Karpas-422 (cell line): ENCODE data around the gene DUS4L. TPM values are rescaled to one million over a fixed set of nuclear protein-coding genes. Genes with fewer than 3 reads are reported as not detected.

ENCODE experiments used
- DNase-seq: peaks from one replicate; pipeline ENCODE4 v3.0.0-alpha.2; 2015
- H2AFZ ChIP-seq: fragments of 200-600 bp; sonication (generic); 2 replicates; pipeline ENCODE4 v1.6.1; 2014; ENCODE audit warnings: antibody characterized with exemption, low read length, mixed read lengths
- H3K27ac ChIP-seq: fragments of 200-600 bp; sonication (generic); 2 replicates; pipeline ENCODE4 v1.5.1; 2014; ENCODE audit warnings: mild to moderate bottlenecking, low read length, moderate library complexity
- H3K27me3 ChIP-seq: fragments of 200-600 bp; sonication (generic); 2 replicates; pipeline ENCODE4 v1.6.1; 2014; ENCODE audit warnings: low read length, mixed read lengths
- H3K36me3 ChIP-seq: fragments of 200-600 bp; sonication (generic); 2 replicates; pipeline ENCODE4 v1.6.1; 2014; ENCODE audit warnings: low read length, mixed read lengths; ENCODE audit not compliant: insufficient read depth
- H3K4me1 ChIP-seq: fragments of 200-600 bp; sonication (generic); 2 replicates; pipeline ENCODE4 v1.6.1; 2014; ENCODE audit warnings: mild to moderate bottlenecking, low read length, mixed read lengths
- H3K4me2 ChIP-seq: fragments of 200-600 bp; sonication (generic); 2 replicates; pipeline ENCODE4 v1.6.1; 2014; ENCODE audit warnings: low read length, low read depth, mild to moderate bottlenecking; ENCODE audit not compliant: poor library complexity, severe bottlenecking
- H3K4me3 ChIP-seq: fragments of 200-600 bp; sonication (generic); 2 replicates; pipeline ENCODE4 v1.5.1; 2014; ENCODE audit warnings: mild to moderate bottlenecking, antibody characterized with exemption, low read length, mixed read lengths
- H3K79me2 ChIP-seq: fragments of 200-600 bp; sonication (generic); 2 replicates; pipeline ENCODE4 v1.6.1; 2014; ENCODE audit warnings: mild to moderate bottlenecking, low read length, mixed read lengths
- H3K9ac ChIP-seq: fragments of 200-600 bp; sonication (generic); 2 replicates; pipeline ENCODE4 v1.6.0; 2014; ENCODE audit warnings: low read length
- H3K9me2 ChIP-seq: fragments of 200-600 bp; sonication (generic), shearing (Covaris generic); replicated peaks from 2 replicates; pipeline ENCODE4 v1.6.0; 2014; ENCODE audit warnings: mild to moderate bottlenecking, low read length, moderate library complexity; ENCODE audit not compliant: insufficient read depth
- H3K9me3 ChIP-seq: fragments of 300-700, 200-600 bp; sonication (generic); 2 replicates; pipeline ENCODE4 v1.6.1; 2014; ENCODE audit warnings: low read length, mixed read lengths
- H4K20me1 ChIP-seq: fragments of 200-600 bp; sonication (generic); 2 replicates; pipeline ENCODE4 v1.6.1; 2014; ENCODE audit warnings: mild to moderate bottlenecking, antibody characterized with exemption, low read length, low read depth; ENCODE audit not compliant: insufficient read depth
- total RNA-seq: library from RNA; depleted of rRNA; stranded (reverse); fragments of >200 nt; shearing (Covaris generic); gene quantifications from 2 replicates; pipeline ENCODE4 v1.2.3, GENCODE V29; 2014; ENCODE audit warnings: low replicate concordance

DUS4L gene
- total RNA-seq, 1 experiment from 2014 or later = 26.5 TPM

- DNase-seq = no peak
- H3K27me3 ChIP-seq = no peaks in the 10 kb centered on the region
- H3K4me2 ChIP-seq = no peak overlapping the region
- H3K79me2 ChIP-seq = peaks cover 54% of the 10 kb centered on the region
- no peak overlapping the region for H3K9ac ChIP-seq
- H3K4me1 ChIP-seq = no peaks in the 10 kb centered on the region
- no peak overlapping the region for H2AFZ ChIP-seq
- no peaks in the 10 kb centered on the region for H4K20me1 ChIP-seq
- peaks cover 11% of the 10 kb centered on the region for H3K9me3 ChIP-seq
- peaks cover 51% of the 10 kb centered on the region for H3K36me3 ChIP-seq
- H3K4me3 ChIP-seq = no peak overlapping the region
- H3K27ac ChIP-seq = no peak overlapping the region
- H3K9me2 ChIP-seq = no peaks in the 10 kb centered on the region
These were observed 20.3 kb upstream of the DUS4L start for GRCh38 chr7:107543338-107543993.

- DNase-seq = no peak
- peaks cover 50% of the 10 kb centered on the region for H3K36me3 ChIP-seq
These were observed 18.8 kb upstream of the DUS4L start for GRCh38 chr7:107544848-107545591.

GRCh38 chr7:107551936-107552335, 11.8 kb upstream of the DUS4L start:
- no peak for DNase-seq
- H3K79me2 ChIP-seq = peaks cover 67% of the 10 kb centered on the region
- H3K4me1 ChIP-seq = no peaks in the 10 kb centered on the region
- no peak overlapping the region for H3K9ac ChIP-seq
- H3K36me3 ChIP-seq = peaks cover 60% of the 10 kb centered on the region
- no peaks in the 10 kb centered on the region for H3K9me2 ChIP-seq
- H4K20me1 ChIP-seq = no peaks in the 10 kb centered on the region
- H3K4me3 ChIP-seq = no peak overlapping the region
- H3K4me2 ChIP-seq = no peak overlapping the region
- no peak overlapping the region for H3K27ac ChIP-seq
- no peaks in the 10 kb centered on the region for H3K27me3 ChIP-seq
- H3K9me3 ChIP-seq = no peaks in the 10 kb centered on the region
- H2AFZ ChIP-seq = no peak overlapping the region

More at GRCh38 chr7:107544848-107545591, 18.8 kb upstream of the DUS4L start:
- Histone ChIP-seq H3K9me2 (no peaks in the 10 kb centered on the region), H3K27ac (no peak overlapping the region), H3K27me3 (no peaks in the 10 kb centered on the region), H3K79me2 (peaks cover 50% of the 10 kb centered on the region), H3K4me3 (no peak overlapping the region), H3K4me2 (no peak overlapping the region), H2AFZ (no peak overlapping the region), H4K20me1 (no peaks in the 10 kb centered on the region), H3K4me1 (no peaks in the 10 kb centered on the region), H3K9me3 (peaks cover 11% of the 10 kb centered on the region), H3K9ac (no peak overlapping the region)

- Histone ChIP-seq H3K79me2 (peaks cover 85% of the 10 kb centered on the region), H3K4me2 (no peak overlapping the region), H3K9me3 (no peaks in the 10 kb centered on the region), H3K4me3 (no peak overlapping the region), H2AFZ (no peak overlapping the region), H3K27ac (no peak overlapping the region), H3K27me3 (no peaks in the 10 kb centered on the region), H3K9me2 (no peaks in the 10 kb centered on the region), H3K36me3 (peaks cover 50% of the 10 kb centered on the region), H3K4me1 (peaks cover 12% of the 10 kb centered on the region), H4K20me1 (no peaks in the 10 kb centered on the region), H3K9ac (no peak overlapping the region)
- no peak for DNase-seq
These were observed 7.9 kb upstream of the DUS4L start for GRCh38 chr7:107555893-107556292.

GRCh38 chr7:107559864-107560263, 3.9 kb upstream of the DUS4L start:
- no peak overlapping the region for H3K9ac ChIP-seq
- no peaks in the 10 kb centered on the region for H3K27me3 ChIP-seq
- H3K27ac ChIP-seq = no peak overlapping the region
- no peaks in the 10 kb centered on the region for H4K20me1 ChIP-seq
- peaks cover 87% of the 10 kb centered on the region for H3K79me2 ChIP-seq
- H3K9me2 ChIP-seq = no peaks in the 10 kb centered on the region
- peaks cover 38% of the 10 kb centered on the region for H3K4me1 ChIP-seq
- peaks cover 23% of the 10 kb centered on the region for H3K36me3 ChIP-seq
- no peak overlapping the region for H3K4me2 ChIP-seq
- no peak overlapping the region for H2AFZ ChIP-seq
- no peaks in the 10 kb centered on the region for H3K9me3 ChIP-seq
- H3K4me3 ChIP-seq = no peak overlapping the region
- no peak for DNase-seq

- peak; percentile 45 for DNase-seq
- H3K9ac ChIP-seq = no peak overlapping the region
- peak overlapping the region; percentile 27 for H3K4me2 ChIP-seq
- H3K27me3 ChIP-seq = no peaks in the 10 kb centered on the region
- no peaks in the 10 kb centered on the region for H3K9me2 ChIP-seq
- peaks cover 88% of the 10 kb centered on the region for H3K79me2 ChIP-seq
- no peaks in the 10 kb centered on the region for H4K20me1 ChIP-seq
- no peak overlapping the region for H2AFZ ChIP-seq
- peaks cover 14% of the 10 kb centered on the region for H3K36me3 ChIP-seq
- no peak overlapping the region for H3K27ac ChIP-seq
- no peak overlapping the region for H3K4me3 ChIP-seq
- H3K4me1 ChIP-seq = peaks cover 45% of the 10 kb centered on the region
- no peaks in the 10 kb centered on the region for H3K9me3 ChIP-seq
These were observed 2.8 kb upstream of the DUS4L start for GRCh38 chr7:107560898-107561516.

- Histone ChIP-seq H3K9me2 (no peaks in the 10 kb centered on the region), H4K20me1 (no peaks in the 10 kb centered on the region), H3K4me1 (peaks cover 45% of the 10 kb centered on the region), H3K36me3 (peaks cover 13% of the 10 kb centered on the region; the same call in 1 of the 2 replicates), H3K9ac (peak overlapping the region; percentile 88), H3K79me2 (peaks cover 82% of the 10 kb centered on the region), H2AFZ (no peak overlapping the region; the same call in 1 of the 2 replicates), H3K9me3 (no peaks in the 10 kb centered on the region), H3K27ac (peak overlapping the region; percentile 5; the same call in 1 of the 2 replicates), H3K27me3 (no peaks in the 10 kb centered on the region), H3K4me2 (peak overlapping the region; percentile 79), H3K4me3 (peak overlapping the region; percentile 88)
- peak; percentile 53 for DNase-seq
These were observed 543 bp upstream of the DUS4L start for GRCh38 chr7:107563081-107563774.
